Fibroblast of lung (primary cell): Measurements from ENCODE around the gene GET4.

Experiments
- EZH2 ChIP-seq: IDR thresholded peaks from 2 replicates; pipeline ENCODE4 v1.5.1; 2012; ENCODE audit warnings: low read length, control low read depth, mild to moderate bottlenecking; ENCODE audit errors: missing control alignments
- TF ChIP-seq, protein P1 (sequence below), 2 donors: IDR thresholded peaks in 1 of 2; conservative IDR thresholded peaks in 1 of 2; 1 replicate in 1 of 2; 2 replicates in 1 of 2; pipeline ENCODE4 v1.5.1; 2011 to 2012; ENCODE audit warnings: low read length in 2 of 2, control low read depth in 1 of 2, inconsistent platforms in 1 of 2, low read depth in 1 of 2, mild to moderate bottlenecking in 1 of 2

DNA sequence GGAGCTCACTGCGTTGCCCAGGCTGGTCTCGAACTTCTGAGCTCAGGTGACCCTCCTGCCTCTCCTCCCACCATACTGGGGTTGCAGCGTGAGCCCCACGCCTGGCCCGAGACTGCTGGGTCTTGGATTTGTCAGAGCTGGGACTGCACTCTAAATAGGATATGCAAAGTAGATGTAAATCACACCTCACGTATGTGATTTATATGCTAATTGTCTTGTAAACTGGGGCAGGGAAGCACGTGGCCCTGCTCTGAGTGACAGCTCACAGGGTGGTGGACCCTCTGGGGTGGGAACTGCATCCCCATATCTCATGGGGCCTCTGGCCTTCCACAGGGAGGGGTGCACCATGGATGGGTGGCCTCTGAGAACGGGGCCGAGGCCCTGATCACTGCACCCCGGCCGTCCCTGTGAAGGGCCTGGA is 34.1 kb downstream of the GET4 start:
- TF ChIP-seq, protein P1, sequence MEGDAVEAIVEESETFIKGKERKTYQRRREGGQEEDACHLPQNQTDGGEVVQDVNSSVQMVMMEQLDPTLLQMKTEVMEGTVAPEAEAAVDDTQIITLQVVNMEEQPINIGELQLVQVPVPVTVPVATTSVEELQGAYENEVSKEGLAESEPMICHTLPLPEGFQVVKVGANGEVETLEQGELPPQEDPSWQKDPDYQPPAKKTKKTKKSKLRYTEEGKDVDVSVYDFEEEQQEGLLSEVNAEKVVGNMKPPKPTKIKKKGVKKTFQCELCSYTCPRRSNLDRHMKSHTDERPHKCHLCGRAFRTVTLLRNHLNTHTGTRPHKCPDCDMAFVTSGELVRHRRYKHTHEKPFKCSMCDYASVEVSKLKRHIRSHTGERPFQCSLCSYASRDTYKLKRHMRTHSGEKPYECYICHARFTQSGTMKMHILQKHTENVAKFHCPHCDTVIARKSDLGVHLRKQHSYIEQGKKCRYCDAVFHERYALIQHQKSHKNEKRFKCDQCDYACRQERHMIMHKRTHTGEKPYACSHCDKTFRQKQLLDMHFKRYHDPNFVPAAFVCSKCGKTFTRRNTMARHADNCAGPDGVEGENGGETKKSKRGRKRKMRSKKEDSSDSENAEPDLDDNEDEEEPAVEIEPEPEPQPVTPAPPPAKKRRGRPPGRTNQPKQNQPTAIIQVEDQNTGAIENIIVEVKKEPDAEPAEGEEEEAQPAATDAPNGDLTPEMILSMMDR (conservative IDR thresholded peaks at IDR 0.05 in 1 of 2, IDR thresholded peaks at IDR 0.05 in 1 of 2; ENCODE audit: low read depth in 1 of 2, low read length in 2 of 2) = no peak
- TF ChIP-seq EZH2 = no peak
